Stimulated activated CD4-positive, alpha-beta T cell treated with anti-CD3 and anti-CD28 coated beads, Interleukin-4, amount 100 ng/mL, for 48 hours (primary cell): ENCODE data around the gene ELOVL6.
A peak's percentile ranks its signal among the peaks of the same experiment; 100 is the strongest.
"Not testable (repeated sequence)": the region's sequence is repeated elsewhere in the genome, so short reads cannot be mapped to it uniquely, and the experiment has no call there.

ENCODE experiments used
- DNase-seq, 2 donors: peaks; one replicate each; pipeline ENCODE4 v3.0.0-alpha.2; 2020; ENCODE audit warnings: low read depth in 2 of 2

ELOVL6 gene

GRCh38 chr4:110075083-110075738 is 123.2 kb downstream of the ELOVL6 start:
- no peak for DNase-seq

DNA sequence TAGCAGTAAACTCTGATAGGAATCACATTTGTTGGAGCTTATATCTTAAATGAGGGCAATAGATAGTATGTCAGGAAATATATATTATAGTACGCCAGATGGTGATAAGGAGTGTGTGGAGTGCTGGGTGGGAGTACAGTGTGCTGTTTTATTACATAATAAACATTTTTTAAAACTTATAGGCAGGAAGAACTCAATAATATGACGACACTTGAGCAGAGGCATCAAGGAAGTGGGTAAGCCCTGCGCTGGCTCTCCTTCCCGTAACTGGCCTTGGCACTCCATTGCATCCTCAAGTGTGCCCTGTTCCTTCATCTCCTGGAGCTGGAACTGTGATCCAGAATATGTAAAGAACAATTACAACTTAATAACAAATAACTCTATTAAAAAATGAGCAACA is 123.8 kb downstream of the ELOVL6 start:
- no peak for DNase-seq

- DNase-seq: no peak
Observed at GRCh38 chr4:110073053-110073845, 125.2 kb downstream of the ELOVL6 start.

DNA sequence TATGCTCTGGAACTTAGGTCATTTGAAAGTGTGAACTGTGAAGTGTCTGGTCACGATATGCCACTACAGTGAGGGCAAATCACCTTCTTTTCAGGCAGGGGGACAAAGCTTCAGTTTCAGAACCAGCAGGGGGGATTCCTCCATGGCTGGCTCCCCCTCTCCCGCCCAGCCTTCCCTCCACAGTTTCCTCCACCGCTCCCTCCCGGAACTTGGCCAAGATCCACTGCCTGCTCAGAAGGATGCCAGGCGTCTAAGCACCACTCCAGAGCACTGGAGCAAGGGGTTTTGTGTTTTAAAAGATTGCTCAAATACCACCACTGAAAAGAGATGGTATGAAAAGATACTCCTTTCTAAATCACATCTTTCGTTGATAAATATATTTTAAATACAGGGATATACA is 126.9 kb downstream of the ELOVL6 start:
- no peak for DNase-seq

- DNase-seq: no peak
Observed at GRCh38 chr4:110068248-110068647, 130.2 kb downstream of the ELOVL6 start.

- DNase-seq: no peak
Observed at GRCh38 chr4:110064934-110065333, 133.5 kb downstream of the ELOVL6 start.

GRCh38 chr4:110064295-110064694 is 134.1 kb downstream of the ELOVL6 start:
- no peak for DNase-seq

DNA sequence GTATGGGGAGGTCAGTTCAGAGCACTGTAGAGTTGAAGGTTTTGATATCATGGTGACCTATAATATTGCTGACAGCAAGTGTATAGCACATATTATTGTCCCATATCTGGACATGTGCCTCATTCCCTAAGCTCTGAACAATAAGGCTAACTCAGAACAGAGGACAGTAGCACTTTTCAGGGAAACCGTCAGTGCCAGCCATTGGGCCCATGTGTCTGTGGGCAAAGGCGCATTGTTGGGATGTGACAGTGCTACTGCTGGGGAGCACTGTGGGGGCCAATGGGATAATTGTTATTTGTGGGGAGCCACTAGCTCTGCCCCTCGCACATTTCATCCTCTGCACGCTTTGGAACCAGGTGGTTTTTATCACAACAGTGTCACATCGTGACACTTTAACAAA is 136.2 kb downstream of the ELOVL6 start:
- DNase-seq: no peak

DNA sequence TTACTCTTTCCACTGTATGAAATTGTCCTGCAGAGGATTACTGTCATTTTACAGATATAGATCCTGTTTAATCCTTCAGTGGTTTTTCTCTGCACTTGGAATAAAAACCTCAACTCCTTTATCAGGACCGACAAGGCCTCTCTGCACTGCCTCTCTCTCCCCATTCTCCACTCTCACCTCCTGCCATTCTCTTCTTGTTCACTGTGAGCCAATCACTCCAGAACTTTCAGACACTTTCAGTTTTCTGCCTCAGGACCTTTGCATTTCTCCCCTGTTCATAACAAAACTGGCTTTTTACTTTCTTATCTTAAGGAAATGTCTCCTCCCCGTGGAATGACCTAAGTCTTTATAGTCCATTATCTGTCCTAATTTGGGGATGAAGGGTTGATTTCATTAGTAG is 137.3 kb downstream of the ELOVL6 start:
- no peak for DNase-seq

DNA sequence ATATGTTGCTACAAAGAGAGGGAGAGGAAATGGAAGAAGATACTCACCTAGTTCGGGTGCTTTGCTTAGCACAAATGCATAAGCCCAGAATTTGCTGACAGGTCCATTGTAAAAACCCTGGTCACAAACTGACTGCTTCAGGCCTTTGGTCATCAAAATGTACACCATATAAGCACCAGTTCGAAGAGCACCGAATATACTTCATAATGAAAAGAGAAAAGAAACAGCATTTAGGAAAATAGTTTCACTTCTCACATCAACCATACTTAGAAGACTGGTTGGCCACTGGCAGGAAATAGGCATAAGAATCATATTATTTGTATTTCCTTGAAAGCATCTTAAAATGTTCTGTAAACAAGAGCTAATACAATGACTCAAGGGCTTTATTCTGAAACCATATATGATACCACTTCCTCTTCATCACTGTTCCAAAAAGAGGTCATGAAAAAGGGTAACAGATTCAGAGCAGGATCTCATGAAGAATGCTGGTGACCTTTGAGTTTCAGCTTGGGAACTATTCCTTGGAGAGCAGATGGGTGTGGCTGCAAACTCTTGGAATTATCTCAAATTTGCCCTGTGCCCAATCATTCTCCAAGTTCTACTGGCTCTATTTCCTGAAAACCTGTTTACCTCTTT is 138.7 kb downstream of the ELOVL6 start:
- DNase-seq: no peak

DNA sequence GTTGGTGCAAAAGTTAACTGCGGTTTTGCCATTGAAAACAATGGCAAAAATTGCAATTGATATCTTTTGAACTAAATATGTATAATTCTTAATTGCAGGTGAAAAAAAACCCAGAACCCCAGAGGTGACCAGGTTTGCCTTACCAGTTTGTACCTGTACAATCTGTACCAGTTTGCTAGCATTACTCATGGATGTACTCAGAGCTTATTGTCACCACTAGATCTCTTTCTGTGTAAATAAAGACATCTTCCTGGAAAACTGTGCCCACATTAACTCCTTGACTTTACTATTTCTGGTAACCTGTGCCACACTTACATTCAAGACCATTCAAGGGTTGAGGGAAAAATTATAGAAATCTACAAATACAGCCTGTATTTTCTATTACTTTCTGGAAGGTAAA is 139.7 kb downstream of the ELOVL6 start:
- no peak for DNase-seq

GRCh38 chr4:110055158-110055768 is 143.2 kb downstream of the ELOVL6 start:
- no peak for DNase-seq

- peak; percentile 15 to 23 for DNase-seq
Observed at GRCh38 chr4:110049951-110050925, 148.2 kb downstream of the ELOVL6 start.

DNA sequence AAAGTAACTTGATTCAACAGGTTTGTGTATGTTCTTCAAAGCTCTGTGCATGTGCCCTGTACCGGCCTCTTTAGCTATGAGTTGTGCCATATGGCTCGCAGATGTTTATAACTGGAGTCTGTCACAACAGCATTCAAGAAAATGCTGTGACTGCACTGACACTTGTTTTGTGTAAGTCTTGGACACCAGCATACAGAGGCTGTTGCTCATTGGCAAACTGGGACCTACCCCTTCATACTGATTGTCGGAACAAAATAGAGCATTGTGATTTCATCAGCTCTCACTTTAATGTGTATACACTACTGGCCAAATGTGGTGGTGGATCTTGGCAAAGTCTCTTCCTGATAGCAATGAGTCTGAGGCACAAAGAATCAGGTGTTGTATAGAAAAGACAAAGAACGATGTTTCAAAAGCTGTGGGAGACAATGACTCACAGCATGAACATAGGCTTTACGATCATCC is 151.8 kb downstream of the ELOVL6 start:
- DNase-seq: no peak

GRCh38 chr4:110042545-110043517 is 155.6 kb downstream of the ELOVL6 start:
- no peak for DNase-seq

- no peak for DNase-seq
Observed at GRCh38 chr4:110041735-110042134, 156.7 kb downstream of the ELOVL6 start.

GRCh38 chr4:110039164-110039563 is 159.3 kb downstream of the ELOVL6 start:
- not testable (repeated sequence) for DNase-seq

DNA sequence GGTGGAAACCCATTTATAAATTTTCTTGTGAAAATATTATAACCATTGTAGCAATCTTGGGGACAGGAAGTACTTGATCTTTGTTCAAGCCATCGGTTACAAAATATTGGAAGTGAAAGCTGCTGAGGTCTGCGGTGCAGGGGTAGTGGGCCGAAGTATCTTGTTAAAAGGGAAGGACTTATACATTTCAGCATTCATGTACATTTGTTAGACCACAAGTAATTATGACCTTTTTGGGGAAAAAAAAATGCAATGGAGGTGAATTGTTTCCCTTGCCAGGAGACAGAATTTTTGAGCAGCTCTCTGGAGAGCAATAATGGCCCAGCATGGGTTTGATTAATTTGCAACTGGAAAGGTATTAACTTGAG is 164.4 kb downstream of the ELOVL6 start:
- no peak for DNase-seq

DNA sequence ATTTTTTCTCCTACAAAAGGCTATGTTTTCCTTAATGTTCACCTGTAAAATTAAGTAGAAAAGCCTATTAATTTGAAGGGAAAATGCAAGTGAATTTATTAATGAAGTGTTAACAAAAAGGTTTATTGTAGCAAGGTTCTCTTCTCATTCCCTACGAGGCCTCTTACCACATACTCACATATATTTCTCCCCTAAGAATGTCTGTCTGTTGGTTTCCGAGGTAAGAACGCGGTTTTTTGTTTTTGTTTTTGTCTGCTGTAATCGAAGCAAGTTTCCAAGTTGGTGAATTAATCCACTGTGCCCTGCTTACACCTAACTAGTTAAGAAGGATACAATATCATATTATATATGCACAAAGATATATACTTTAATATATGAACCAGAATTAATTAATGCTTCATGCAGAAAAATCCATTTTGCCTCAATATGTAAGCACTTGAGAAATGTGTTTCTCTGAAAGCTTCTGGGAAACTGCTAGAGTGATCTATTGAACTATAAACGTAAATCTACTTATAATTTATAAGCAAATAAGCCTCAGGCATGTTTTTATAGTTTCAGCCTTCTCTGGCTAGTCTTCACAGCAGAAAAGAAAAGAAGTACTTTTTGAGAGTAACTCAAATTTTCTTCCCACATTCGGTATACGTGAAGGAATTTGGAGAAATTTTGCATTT is 164.9 kb downstream of the ELOVL6 start:
- DNase-seq: no peak
